K562 (cell line): ENCODE measurements around the gene DCUN1D2.

ENCODE experiments used
- FOXJ3 ChIP-seq: sonication (generic); formaldehyde crosslinking; IDR thresholded peaks from 2 replicates; pipeline ENCODE4 v1.4.0; 2020; ENCODE audit warnings: mild to moderate bottlenecking, missing genetic modification reagents
- RAD21 ChIP-seq, 2 experiments: fragments of 250-450 bp in 1 of 2; fragments of 450-650 bp in 1 of 2; sonication (Bioruptor Pico) in 1 of 2; formaldehyde crosslinking in 1 of 2; IDR thresholded peaks in 1 of 2; conservative IDR thresholded peaks in 1 of 2; 2 replicates each; pipeline versions ENCODE4 v1.4.0 to v1.8.0; 2020 to 2022; ENCODE audit warnings: mild to moderate bottlenecking in 2 of 2, moderate library complexity in 1 of 2

- no peak for TF ChIP-seq FOXJ3 (CRISPR knock-in tag)
- TF ChIP-seq RAD21 (CRISPR knock-in tag; conservative IDR thresholded peaks at IDR 0.05 in 1 of 2, IDR thresholded peaks at IDR 0.05 in 1 of 2) = no peak
Observed at GRCh38 chr13:113471844-113472243, 18.7 kb downstream of the DCUN1D2 start.
